ENCODE results near the gene PTH2R.

GRCh38 chr2:208463721-208464120 lies 57.1 kb downstream of the PTH2R start:
- TF ChIP-seq POLR2A (IDR thresholded peaks at IDR 0.05) (no peak), CTCF (IDR thresholded peaks at IDR 0.05) (no peak)
